Small intestine (tissue), 7 donors: Measurements from ENCODE around the gene GOLT1B. TPM values are rescaled to one million over a fixed set of nuclear protein-coding genes. Genes with fewer than 3 reads are reported as not detected.
A peak's percentile ranks its signal among the peaks of the same experiment; 100 is the strongest.

Experiments used
- DNase-seq, 2 donors: peaks; one replicate each; pipeline versions ENCODE4 v3.0.0 to v3.0.0-alpha.2; 2013
- FAIRE-seq: peaks from 2 replicates; lab custom pipeline; 2012; peaks lifted over from hg19 to GRCh38; lab: Jason Lieb, UNC
- H3K27ac ChIP-seq, 3 donors: one replicate each; pipeline ENCODE4 v1.5.1; 2013; ENCODE audit warnings: low read length in 2 of 3, mild to moderate bottlenecking in 2 of 3, control low read depth in 1 of 3, inconsistent platforms in 1 of 3, low read depth in 1 of 3, moderate library complexity in 1 of 3
- H3K27me3 ChIP-seq, 3 donors: one replicate each; pipeline ENCODE4 v1.6.1; 2013; ENCODE audit warnings: low read length in 3 of 3, inconsistent platforms in 1 of 3; ENCODE audit not compliant: control insufficient read depth in 3 of 3, insufficient read depth in 3 of 3
- H3K36me3 ChIP-seq, 3 donors: one replicate each; pipeline ENCODE4 v1.6.1; 2013; ENCODE audit warnings: low read length in 3 of 3, inconsistent platforms in 1 of 3, low read depth in 1 of 3, mild to moderate bottlenecking in 1 of 3, moderate library complexity in 1 of 3; ENCODE audit not compliant: control insufficient read depth in 3 of 3, insufficient read depth in 2 of 3
- H3K4me1 ChIP-seq, 3 donors: one replicate each; pipeline ENCODE4 v1.6.1; 2013; ENCODE audit warnings: low read length in 2 of 3, inconsistent platforms in 1 of 3, low read depth in 1 of 3, mild to moderate bottlenecking in 1 of 3, moderate library complexity in 1 of 3; ENCODE audit not compliant: control insufficient read depth in 3 of 3, insufficient read depth in 2 of 3
- H3K4me3 ChIP-seq, 3 donors: one replicate each; pipeline ENCODE4 v1.5.1; 2013; ENCODE audit warnings: low read length in 3 of 3, control low read depth in 1 of 3, inconsistent platforms in 1 of 3, low read depth in 1 of 3, mild to moderate bottlenecking in 1 of 3, moderate library complexity in 1 of 3
- H3K9me3 ChIP-seq, 2 donors: one replicate each; pipeline ENCODE4 v1.6.1; 2013; ENCODE audit warnings: low read depth in 1 of 2, low read length in 1 of 2; ENCODE audit not compliant: control insufficient read depth in 2 of 2, insufficient read depth in 1 of 2
- WGBS, 3 donors: extraction: QIAGEN DNeasy Blood & Tissue Kit; methylation state at CpG; one replicate each; pipeline ENCODE4 v1.1.7; 2013; 5-methylcytosine and 5-hydroxymethylcytosine counted together
- polyA plus RNA-seq, 4 donors: library from polyadenylated mRNA; stranded (reverse) in 3 of 4; unstranded in 1 of 4; fragments of 200-250 nt in 3 of 4; fragments of 120-200 nt in 1 of 4; gene quantifications; one replicate each; pipeline versions ENCODE4 v1.2.1 to v1.2.3, GENCODE V29; 2013
- donor health status: healthy with polysubstance abuse.
- donor health status: control.
- donor health status: control.
- donor health status: Bipolar disorder and iron deficiency.
- donor health status: healthy.

GOLT1B gene
- polyA plus RNA-seq, 4 donors: 9.4 to 26.2 (median 12.9) TPM

DNA sequence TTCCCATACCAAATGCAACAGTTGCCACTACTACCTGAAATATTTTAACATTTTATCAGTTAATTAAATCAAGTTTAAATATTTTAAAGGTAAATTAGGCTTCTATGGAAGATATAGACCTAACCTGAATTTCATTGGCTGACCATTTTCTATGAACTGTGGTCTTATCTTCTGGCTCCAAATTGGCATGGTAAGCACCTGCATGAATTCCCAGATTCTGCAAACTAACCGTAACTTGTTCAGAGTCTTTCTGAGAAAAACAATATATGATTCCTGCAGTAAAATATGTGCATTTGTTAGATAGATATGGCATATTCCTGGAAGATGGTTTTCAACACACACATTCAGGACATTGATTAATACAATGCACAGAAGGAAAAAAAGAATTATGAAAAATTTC is 26.0 kb upstream of the GOLT1B start:
- Histone ChIP-seq H3K4me3 (no peak overlapping the region), H3K36me3 (peaks cover 2 to 12% (median 6%) of the 10 kb centered on the region in 3 donors), H3K4me1 (no peaks in the 10 kb centered on the region), H3K27ac (no peak overlapping the region), H3K9me3 (no peaks in the 10 kb centered on the region), H3K27me3 (no peaks in the 10 kb centered on the region)
- FAIRE-seq: no peak
- 78 to 100% (median 99%) methylated on average over 1 of the region's 1 CpG for WGBS, 3 donors
- DNase-seq: no peak

DNA sequence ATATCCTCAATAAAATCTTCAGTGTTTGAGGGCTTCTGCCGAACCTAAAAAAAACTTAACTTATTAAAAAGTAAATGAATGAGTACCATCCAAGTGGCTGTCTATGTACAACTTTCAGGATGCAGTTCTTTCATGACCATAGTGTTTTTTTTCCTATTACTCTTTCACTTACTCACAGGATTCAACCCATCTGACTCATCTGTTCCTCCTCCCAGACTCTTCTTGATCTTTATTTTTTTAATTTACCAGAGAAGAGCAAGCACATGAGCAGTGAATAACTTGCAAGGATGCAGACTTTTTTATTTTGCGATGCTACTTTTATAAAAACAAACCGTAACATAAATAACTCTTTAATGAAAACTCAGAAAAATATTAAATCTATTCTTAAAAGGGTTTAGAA is 24.6 kb upstream of the GOLT1B start:
- DNase-seq (no peak), FAIRE-seq (no peak)
- no peak overlapping the region for H3K27ac ChIP-seq
- H3K4me3 ChIP-seq: no peak overlapping the region
- no peaks in the 10 kb centered on the region for H3K9me3 ChIP-seq
- peaks cover 2 to 11% (median 6%) of the 10 kb centered on the region in 3 donors for H3K36me3 ChIP-seq
- no peaks in the 10 kb centered on the region for H3K27me3 ChIP-seq
- no peaks in the 10 kb centered on the region for H3K4me1 ChIP-seq
- 68 to 89% (median 89%) methylated on average over 3 of the region's 3 CpGs for WGBS, 3 donors

DNA sequence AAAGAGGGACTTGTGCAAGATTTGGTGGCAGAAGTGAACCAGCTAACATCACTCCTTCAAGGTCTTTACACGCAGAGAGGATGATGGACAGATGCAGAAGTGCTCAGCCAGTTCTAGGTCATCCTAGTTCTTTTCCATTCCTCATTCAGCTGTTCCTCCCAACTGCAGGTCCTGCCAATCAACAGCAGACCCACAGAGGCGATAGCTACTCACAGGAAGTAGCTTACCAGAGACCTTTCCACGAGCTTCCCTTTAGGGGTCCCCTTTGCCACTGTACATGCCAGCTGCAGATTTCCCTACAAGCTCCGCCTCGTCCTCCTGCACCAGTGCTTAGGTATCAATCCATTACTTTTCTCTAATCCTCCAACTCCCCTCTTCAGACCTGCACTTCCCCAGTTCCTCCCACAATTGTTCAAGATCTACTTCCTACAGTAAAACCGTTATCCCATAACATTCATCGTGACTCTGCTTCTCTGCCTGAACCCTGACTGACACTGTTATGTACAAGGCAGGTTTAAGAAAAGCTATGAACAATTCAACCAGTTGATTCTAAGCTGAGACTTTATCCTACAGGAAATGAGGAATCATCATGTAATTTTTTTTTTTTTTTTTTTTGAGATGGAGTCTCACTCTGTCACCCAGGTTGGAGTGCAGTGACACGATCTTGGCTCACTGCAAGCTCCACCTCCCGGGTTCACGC is 22.7 kb upstream of the GOLT1B start:
- Histone ChIP-seq H3K27me3 (no peaks in the 10 kb centered on the region), H3K9me3 (no peaks in the 10 kb centered on the region), H3K27ac (no peak overlapping the region), H3K36me3 (peaks cover 0 to 12% (median 6%) of the 10 kb centered on the region in 3 donors), H3K4me1 (no peaks in the 10 kb centered on the region), H3K4me3 (no peak overlapping the region)
- DNase-seq: no peak
- no peak for FAIRE-seq
- WGBS, 3 donors: 88 to 91% (median 90%) methylated on average over 10 of the region's 10 CpGs

GRCh38 chr12:21483531-21483930 is 18.1 kb upstream of the GOLT1B start:
- DNase-seq (no peak), FAIRE-seq (no peak)
- Histone ChIP-seq H3K27me3 (no peaks in the 10 kb centered on the region), H3K4me1 (no peaks in the 10 kb centered on the region), H3K4me3 (no peak overlapping the region), H3K27ac (no peak overlapping the region), H3K36me3 (peaks cover 3 to 10% (median 8%) of the 10 kb centered on the region in 3 donors), H3K9me3 (no peaks in the 10 kb centered on the region)
- WGBS, 3 donors: 59 to 66% (median 64%) methylated on average over 3 of the region's 3 CpGs

DNA sequence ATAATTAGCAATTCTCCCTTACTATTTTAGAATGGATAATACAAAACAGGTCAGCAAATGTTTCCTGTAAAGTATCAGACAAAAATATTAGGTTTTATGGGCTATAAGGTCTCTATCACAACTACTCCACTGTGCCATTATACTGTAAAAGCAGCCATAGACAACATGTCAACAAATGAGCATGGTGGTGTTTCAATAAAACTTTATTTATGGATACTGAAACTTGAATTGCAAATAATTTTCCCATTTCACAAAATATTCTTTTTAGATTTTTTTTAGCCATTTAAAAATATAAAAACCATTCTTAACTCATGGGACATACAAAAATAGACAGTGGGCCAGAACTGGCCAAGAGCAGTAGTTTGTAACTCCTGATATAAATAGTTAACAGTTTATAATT is 15.6 kb upstream of the GOLT1B start:
- no peak overlapping the region for H3K27ac ChIP-seq
- FAIRE-seq (no peak), DNase-seq (no peak)
- peaks cover 3 to 7% (median 5%) of the 10 kb centered on the region in 3 donors for H3K36me3 ChIP-seq
- H3K4me1 ChIP-seq: no peaks in the 10 kb centered on the region
- no peaks in the 10 kb centered on the region for H3K9me3 ChIP-seq
- H3K4me3 ChIP-seq: no peak overlapping the region
- H3K27me3 ChIP-seq: no peaks in the 10 kb centered on the region

DNA sequence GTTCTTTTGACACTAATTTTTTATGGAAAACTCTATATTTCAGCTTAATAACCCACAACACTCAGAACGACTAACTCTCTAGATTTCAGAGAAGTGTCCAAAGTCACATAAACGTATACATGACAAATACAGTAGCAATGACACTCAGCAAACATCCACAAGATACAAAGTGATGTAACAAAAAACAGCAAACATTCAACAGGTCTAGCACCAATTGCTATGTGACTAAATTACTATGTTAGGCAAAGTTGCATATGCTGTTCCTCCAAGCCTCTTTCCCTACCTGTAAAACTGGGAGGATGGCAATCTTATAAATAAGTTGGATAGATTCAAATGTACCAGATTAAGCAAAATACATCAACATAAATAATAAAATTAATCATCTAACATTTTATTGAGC is 1.8 kb upstream of the GOLT1B start:
- no peaks in the 10 kb centered on the region for H3K9me3 ChIP-seq
- H3K36me3 ChIP-seq: peaks cover 0 to 8% (median 5%) of the 10 kb centered on the region in 3 donors
- no peak overlapping the region for H3K27ac ChIP-seq
- FAIRE-seq: no peak
- no peak overlapping the region for H3K4me3 ChIP-seq
- 66 to 76% (median 68%) methylated on average over 2 of the region's 2 CpGs for WGBS, 3 donors
- H3K27me3 ChIP-seq: no peaks in the 10 kb centered on the region
- DNase-seq: no peak
- peaks cover 4 to 14% (median 5%) of the 10 kb centered on the region in 3 donors for H3K4me1 ChIP-seq

DNA sequence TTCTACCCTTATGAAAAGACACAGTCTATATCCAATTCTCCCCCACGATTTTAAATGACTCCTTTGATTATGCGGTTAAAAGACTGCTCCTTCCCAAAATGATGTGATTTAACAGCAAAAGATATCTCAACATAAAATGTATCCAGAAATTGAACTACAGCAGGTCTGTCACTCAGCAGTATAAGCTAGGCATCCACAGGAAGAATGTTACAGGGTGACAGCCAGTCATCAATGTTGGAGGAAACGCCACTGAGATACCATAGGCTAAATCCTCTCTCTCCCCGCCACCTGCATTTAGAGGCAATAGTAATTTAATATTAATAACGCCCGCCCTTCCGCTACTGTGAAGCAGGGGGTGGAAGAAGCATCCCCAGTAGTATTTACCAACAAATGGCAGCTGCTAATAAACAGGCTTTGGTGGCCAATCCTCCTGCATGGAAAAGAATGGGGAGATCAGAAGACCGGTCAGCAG is 767 bp upstream of the GOLT1B start:
- FAIRE-seq (no peak), DNase-seq (no peak)
- Histone ChIP-seq H3K4me3 (peak overlapping the region; percentile 82 to 98 (median 95)), H3K36me3 (peaks cover 0 to 5% (median 4%) of the 10 kb centered on the region in 3 donors), H3K27ac (peak overlapping the region; percentile 46 to 94 (median 84)), H3K9me3 (no peaks in the 10 kb centered on the region), H3K27me3 (no peaks in the 10 kb centered on the region), H3K4me1 (peaks cover 4 to 14% (median 5%) of the 10 kb centered on the region in 3 donors)
- 8 to 10% (median 9%) methylated on average over 8 of the region's 8 CpGs for WGBS, 3 donors

- WGBS, 3 donors: 0 to 1% (median 1%) methylated on average over 14 of the region's 14 CpGs
- no peak for FAIRE-seq
- H3K9me3 ChIP-seq: no peaks in the 10 kb centered on the region
- H3K4me3 ChIP-seq: peak overlapping the region; percentile 82 to 98 (median 95)
- H3K27me3 ChIP-seq: no peaks in the 10 kb centered on the region
- peak in 1 of 2 donors; percentile 13 for DNase-seq
- peaks cover 4 to 14% (median 5%) of the 10 kb centered on the region in 3 donors for H3K4me1 ChIP-seq
- peak overlapping the region; percentile 47 to 93 (median 85) for H3K27ac ChIP-seq
- peaks cover 0 to 3% (median 2%) of the 10 kb centered on the region in 3 donors for H3K36me3 ChIP-seq
Measured at GRCh38 chr12:21502164-21502496, 541 bp downstream of the GOLT1B start.
